ENCODE results near the gene N4BP2.

Gene N4BP2

DNA sequence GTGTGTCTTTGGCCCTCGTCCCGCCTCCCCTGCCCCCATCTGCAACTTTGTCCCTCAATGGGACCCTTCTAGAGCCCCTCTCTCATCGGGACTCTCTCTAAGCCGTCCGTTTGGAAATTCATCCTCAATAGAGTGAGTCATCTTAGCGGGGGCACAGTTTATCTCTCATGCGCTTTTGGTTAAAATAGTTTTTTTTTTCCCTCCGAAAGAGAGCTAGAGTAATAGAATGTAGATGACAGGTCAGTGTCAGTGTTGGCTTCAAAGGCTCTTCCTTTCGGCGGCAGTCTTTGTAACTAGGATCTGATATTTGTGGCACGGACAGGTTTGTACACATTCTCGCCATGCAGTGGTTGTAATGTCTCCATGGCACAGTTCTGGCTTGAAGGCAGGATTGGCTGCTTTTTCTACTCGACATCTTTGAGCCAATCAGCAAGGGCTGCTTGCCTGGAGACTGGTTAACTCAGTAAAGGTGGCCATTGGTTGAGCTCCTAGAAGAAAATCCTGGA is 989 bp downstream of the N4BP2 start:
- DNase-seq (ENCODE audit: low read depth) = peak; percentile 97
- H3K4me3 ChIP-seq (ENCODE audit: control insufficient read depth, low read depth, low read length) = peak overlapping the region; percentile 73
- no peak for TF ChIP-seq CTCF (conservative IDR thresholded peaks at IDR 0.05; ENCODE audit: control insufficient read depth, insufficient read depth, low read depth, low read length)

DNA sequence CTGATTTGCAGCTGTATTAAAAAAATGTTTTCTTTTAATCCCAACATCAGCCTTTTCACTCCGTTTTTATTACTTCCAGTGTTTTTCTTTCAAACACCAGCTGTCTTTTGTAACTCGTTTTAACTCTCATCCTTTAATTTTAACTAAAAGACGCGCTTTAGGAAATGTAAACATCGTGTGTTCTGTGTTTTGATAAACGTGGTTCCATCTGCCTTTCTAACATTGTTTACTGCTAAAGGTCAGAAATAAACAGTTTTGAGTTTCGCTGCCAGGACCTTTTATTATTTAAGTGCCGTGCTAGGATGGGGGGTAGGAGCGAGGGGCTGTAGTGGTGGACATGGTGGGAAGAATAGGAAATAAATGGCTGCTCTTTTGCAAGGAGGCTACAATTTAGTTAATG is 1.5 kb downstream of the N4BP2 start:
- peak; percentile 7 for DNase-seq (ENCODE audit: low read depth)
- peak overlapping the region; percentile 73 for H3K4me3 ChIP-seq (ENCODE audit: control insufficient read depth, low read depth, low read length)
- no peak for TF ChIP-seq CTCF (conservative IDR thresholded peaks at IDR 0.05; ENCODE audit: control insufficient read depth, insufficient read depth, low read depth, low read length)

DNA sequence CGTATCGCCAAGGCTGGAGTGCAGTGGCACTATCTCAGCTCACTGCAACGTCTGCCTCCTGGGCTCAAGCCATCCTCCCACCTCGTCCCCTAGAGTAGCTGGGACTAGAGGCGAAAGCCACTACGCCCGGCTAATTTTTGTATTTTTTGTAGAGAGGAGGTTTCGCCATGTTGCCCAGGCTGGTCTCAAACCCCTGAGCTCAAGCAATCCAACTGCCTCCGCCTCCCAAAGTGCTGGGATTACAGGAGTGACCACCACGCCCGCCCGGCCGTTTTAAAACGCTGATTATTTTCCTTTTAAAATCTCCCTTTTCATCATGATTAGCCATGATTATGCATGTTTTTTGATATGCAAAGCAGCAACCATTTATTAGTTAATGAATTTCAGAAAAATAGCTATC is 2.2 kb downstream of the N4BP2 start:
- peak overlapping the region; percentile 73 for H3K4me3 ChIP-seq (ENCODE audit: control insufficient read depth, low read depth, low read length)
- no peak for TF ChIP-seq CTCF (conservative IDR thresholded peaks at IDR 0.05; ENCODE audit: control insufficient read depth, insufficient read depth, low read depth, low read length)
- DNase-seq (ENCODE audit: low read depth) = no peak

DNA sequence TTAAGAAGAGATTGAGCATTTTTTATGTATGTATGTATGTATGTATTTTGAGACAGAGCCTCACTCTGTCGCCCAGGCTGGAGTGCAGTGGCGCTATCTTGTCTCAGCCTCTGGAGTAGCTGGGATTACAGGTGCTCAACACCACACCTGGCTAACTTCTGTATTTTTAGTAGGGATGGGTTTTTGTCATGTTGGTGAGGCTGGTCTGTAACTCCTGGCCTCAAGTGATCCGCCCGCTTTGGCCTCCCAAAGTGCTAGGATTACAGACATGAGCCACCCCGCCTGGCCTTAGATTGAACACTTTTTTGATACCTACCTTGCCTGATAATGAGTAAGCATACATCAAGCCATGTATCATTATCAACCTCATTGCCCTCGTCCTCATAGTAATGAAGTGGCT is 2.7 kb downstream of the N4BP2 start:
- no peak for TF ChIP-seq CTCF (conservative IDR thresholded peaks at IDR 0.05; ENCODE audit: control insufficient read depth, insufficient read depth, low read depth, low read length)
- no peak overlapping the region for H3K4me3 ChIP-seq (ENCODE audit: control insufficient read depth, low read depth, low read length)
- no peak for DNase-seq (ENCODE audit: low read depth)

DNA sequence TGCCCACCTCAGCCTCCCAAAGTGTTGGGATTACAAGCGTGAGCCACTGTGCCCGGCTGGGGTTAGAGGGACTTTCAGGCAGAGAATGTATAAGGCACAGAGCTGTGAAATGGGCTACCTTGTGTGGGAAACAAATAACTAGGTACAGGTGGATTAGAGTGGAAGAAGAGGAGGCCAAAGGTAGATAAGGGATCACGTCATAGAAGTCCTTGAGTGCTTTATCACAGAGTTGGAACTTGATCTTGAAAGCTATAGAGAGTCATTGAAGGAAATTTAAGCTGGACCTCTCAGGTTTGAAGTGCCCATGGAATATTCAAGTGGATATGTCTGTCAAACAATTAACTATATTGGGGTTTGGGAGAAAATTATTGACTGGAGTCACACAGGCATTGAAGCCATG is 8.4 kb downstream of the N4BP2 start:
- DNase-seq (ENCODE audit: low read depth) = no peak
- no peak for TF ChIP-seq CTCF (conservative IDR thresholded peaks at IDR 0.05; ENCODE audit: control insufficient read depth, insufficient read depth, low read depth, low read length)
- no peak overlapping the region for H3K4me3 ChIP-seq (ENCODE audit: control insufficient read depth, low read depth, low read length)

DNA sequence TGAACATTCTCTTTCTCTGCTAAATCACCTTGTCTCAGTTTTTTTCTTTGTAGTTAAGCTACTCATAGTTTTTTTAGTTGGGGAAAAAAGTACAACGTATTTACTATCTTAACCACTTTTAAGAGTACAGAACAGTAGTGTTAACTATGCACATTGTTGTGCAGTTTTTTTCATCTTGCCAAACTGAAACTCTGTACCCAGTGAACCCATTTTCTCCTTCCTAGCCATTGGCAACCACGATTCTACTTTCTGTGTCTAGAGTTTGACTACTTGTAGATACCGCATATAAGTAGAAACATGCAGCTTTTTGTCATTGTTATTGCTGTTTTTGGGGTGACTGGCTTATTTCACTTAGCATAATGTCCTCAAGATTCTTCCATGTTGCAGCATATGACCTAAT is 10.0 kb downstream of the N4BP2 start:
- TF ChIP-seq CTCF (conservative IDR thresholded peaks at IDR 0.05; ENCODE audit: control insufficient read depth, insufficient read depth, low read depth, low read length) = no peak
- DNase-seq (ENCODE audit: low read depth) = no peak
- H3K4me3 ChIP-seq (ENCODE audit: control insufficient read depth, low read depth, low read length) = no peak overlapping the region

DNA sequence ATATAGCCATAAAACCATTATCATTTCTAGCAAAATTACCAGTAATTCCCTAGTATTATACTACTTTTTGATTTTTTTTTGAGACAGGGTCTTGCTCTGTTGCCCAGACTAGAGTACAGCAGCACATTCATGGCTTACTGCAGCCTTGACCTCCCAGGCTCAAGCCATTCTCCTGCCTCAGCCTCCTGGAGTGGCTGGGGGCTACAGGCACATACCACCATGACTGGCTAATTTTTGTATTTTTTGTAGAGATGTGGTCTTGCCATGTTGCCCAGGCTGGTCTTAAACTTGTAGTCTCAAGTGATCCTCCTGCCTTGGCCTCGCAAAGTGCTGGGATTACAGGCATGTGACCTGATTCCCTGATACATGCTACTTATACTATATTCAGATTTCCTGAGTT is 13.7 kb downstream of the N4BP2 start:
- no peak overlapping the region for H3K4me3 ChIP-seq (ENCODE audit: control insufficient read depth, low read depth, low read length)
- DNase-seq (ENCODE audit: low read depth) = no peak
- TF ChIP-seq CTCF (conservative IDR thresholded peaks at IDR 0.05; ENCODE audit: control insufficient read depth, insufficient read depth, low read depth, low read length) = no peak

Measured in fibroblast of mammary gland (primary cell).